Chondrocyte (in vitro differentiated cells): ENCODE results near the gene ARL6IP5. TPM values are rescaled to one million over a fixed set of nuclear protein-coding genes. Genes with fewer than 3 reads are reported as not detected.
A peak's percentile ranks its signal among the peaks of the same experiment; 100 is the strongest.

Experiments
- DNase-seq: peaks from one replicate; pipeline ENCODE4 v3.0.0; 2021; ENCODE audit warnings: mixed read lengths, low spot score
- H3K27ac Mint-ChIP-seq: one replicate; pipeline ENCODE4 v1.8.0; 2021; ENCODE audit warnings: mild to moderate bottlenecking, moderate library complexity, mixed read lengths; ENCODE audit not compliant: unreplicated experiment
- H3K27me3 Mint-ChIP-seq: 2 replicates; pipeline ENCODE4 v1.8.0; 2021; ENCODE audit warnings: low read depth, mixed read lengths
- H3K36me3 Mint-ChIP-seq: 2 replicates; pipeline ENCODE4 v1.8.0; 2021; ENCODE audit warnings: low read depth, mixed read lengths
- H3K4me1 Mint-ChIP-seq: 2 replicates; pipeline ENCODE4 v1.8.0; 2021; ENCODE audit warnings: low read depth, mild to moderate bottlenecking, mixed read lengths
- H3K4me3 Mint-ChIP-seq: one replicate; pipeline ENCODE4 v1.8.0; 2021; ENCODE audit warnings: mild to moderate bottlenecking, moderate library complexity, mixed read lengths; ENCODE audit not compliant: unreplicated experiment
- H3K9me3 Mint-ChIP-seq: 2 replicates; pipeline ENCODE4 v1.8.0; 2021; ENCODE audit warnings: low read depth, mixed read lengths
- CTCF ChIP-seq: fragments of 200-600 bp; sonication (generic); IDR thresholded peaks from 2 replicates; pipeline ENCODE4 v1.5.0; 2021; ENCODE audit warnings: antibody characterized with exemption, mild to moderate bottlenecking, moderate library complexity
- total RNA-seq: library from RNA; stranded (reverse); gene quantifications from 3 replicates; pipeline ENCODE4 v1.2.1, GENCODE V29; 2021

The ARL6IP5 gene
- total RNA-seq, 1 donor from 2014 or later, result 120 TPM

GRCh38 chr3:69066121-69066520 is 18.6 kb upstream of the ARL6IP5 start:
- H3K4me1 Mint-ChIP-seq, result peaks cover 14% of the 10 kb centered on the region
- TF ChIP-seq CTCF, result no peak
- H3K27me3 Mint-ChIP-seq, result no peaks in the 10 kb centered on the region
- DNase-seq, result no peak
- no peaks in the 10 kb centered on the region for H3K9me3 Mint-ChIP-seq
- H3K4me3 Mint-ChIP-seq, result no peak overlapping the region
- H3K36me3 Mint-ChIP-seq, result peaks cover 11% of the 10 kb centered on the region
- no peak overlapping the region for H3K27ac Mint-ChIP-seq

- no peak overlapping the region for H3K4me3 Mint-ChIP-seq
These were observed 11.8 kb upstream of the ARL6IP5 start for GRCh38 chr3:69072928-69073327.

GRCh38 chr3:69079269-69080159 is 5.2 kb upstream of the ARL6IP5 start:
- TF ChIP-seq CTCF, result no peak
- Mint-ChIP-seq H3K4me3 (peak overlapping the region; percentile 78), H3K4me1 (peaks cover 63% of the 10 kb centered on the region), H3K27me3 (no peaks in the 10 kb centered on the region), H3K9me3 (no peaks in the 10 kb centered on the region), H3K27ac (peak overlapping the region; percentile 34), H3K36me3 (peaks cover 2% of the 10 kb centered on the region)
- no peak for DNase-seq

More at GRCh38 chr3:69072928-69073327, 11.8 kb upstream of the ARL6IP5 start:
- H3K4me1 Mint-ChIP-seq, result peaks cover 7% of the 10 kb centered on the region
- H3K36me3 Mint-ChIP-seq, result peaks cover 19% of the 10 kb centered on the region
- TF ChIP-seq CTCF, result no peak
- H3K27me3 Mint-ChIP-seq, result no peaks in the 10 kb centered on the region
- H3K27ac Mint-ChIP-seq, result no peak overlapping the region
- DNase-seq, result no peak
- H3K9me3 Mint-ChIP-seq, result no peaks in the 10 kb centered on the region

GRCh38 chr3:69080233-69080920 is 4.4 kb upstream of the ARL6IP5 start, which contains the start of gene UBA3:
Gene UBA3 (minus strand): TSS chr3:69080365. CDS start chr3:69080353, 12 bp downstream.
- no peak for TF ChIP-seq CTCF
- peak; percentile 93 for DNase-seq

GRCh38 chr3:69081583-69082262 is 3.0 kb upstream of the ARL6IP5 start:
- no peaks in the 10 kb centered on the region for H3K27me3 Mint-ChIP-seq
- DNase-seq, result no peak
- no peak overlapping the region for H3K4me3 Mint-ChIP-seq
- peaks cover 1% of the 10 kb centered on the region for H3K36me3 Mint-ChIP-seq
- no peak for TF ChIP-seq CTCF
- peaks cover 75% of the 10 kb centered on the region for H3K4me1 Mint-ChIP-seq
- no peaks in the 10 kb centered on the region for H3K9me3 Mint-ChIP-seq
- peak overlapping the region; percentile 95 for H3K27ac Mint-ChIP-seq

More at GRCh38 chr3:69080233-69080920, 4.4 kb upstream of the ARL6IP5 start, which contains the start of gene UBA3:
- peaks cover 2% of the 10 kb centered on the region for H3K36me3 Mint-ChIP-seq
- peaks cover 65% of the 10 kb centered on the region for H3K4me1 Mint-ChIP-seq
- H3K9me3 Mint-ChIP-seq, result no peaks in the 10 kb centered on the region
- peak within 1 kb of the TSS; percentile 78 for H3K4me3 Mint-ChIP-seq
- peak within 1 kb of the TSS; percentile 34 for H3K27ac Mint-ChIP-seq
- no peaks in the 10 kb centered on the region for H3K27me3 Mint-ChIP-seq
